Mammary epithelial cell (primary cell): ENCODE measurements around the gene PDE11A.

Experiments used
- CTCF ChIP-seq, 2 donors: IDR thresholded peaks in 1 of 2; conservative IDR thresholded peaks in 1 of 2; 2 replicates each; pipeline ENCODE4 v1.5.1; 2011 to 2012; ENCODE audit warnings: inconsistent platforms in 2 of 2, low read length in 2 of 2, mild to moderate bottlenecking in 2 of 2, control low read depth in 1 of 2, low read depth in 1 of 2; ENCODE audit not compliant: insufficient read depth in 1 of 2; ENCODE audit errors: extremely low read depth in 1 of 2
- EZH2 ChIP-seq: IDR thresholded peaks from 2 replicates; pipeline ENCODE4 v1.6.1; 2012; ENCODE audit warnings: low read length, inconsistent platforms, borderline replicate concordance

GRCh38 chr2:177717831-177718618 lies 354.6 kb downstream of the PDE11A start:
- peak; percentile 29 to 35 for TF ChIP-seq CTCF (conservative IDR thresholded peaks at IDR 0.05 in 1 of 2, IDR thresholded peaks at IDR 0.05 in 1 of 2; ENCODE audit: extremely low read depth in 1 of 2, insufficient read depth in 1 of 2, low read depth in 1 of 2, low read length in 2 of 2)
- no peak for TF ChIP-seq EZH2
